ENCODE results near the gene DCTN3.

The DCTN3 gene

GRCh38 chr9:34620061-34620994 is at the start of gene DCTN3:
Gene DCTN3, minus strand, starts transcription at chr9:34620495. Its CDS starts 31 bp downstream, at chr9:34620464.
- peak; percentile 97 for DNase-seq (ENCODE audit: low spot score)

DNA sequence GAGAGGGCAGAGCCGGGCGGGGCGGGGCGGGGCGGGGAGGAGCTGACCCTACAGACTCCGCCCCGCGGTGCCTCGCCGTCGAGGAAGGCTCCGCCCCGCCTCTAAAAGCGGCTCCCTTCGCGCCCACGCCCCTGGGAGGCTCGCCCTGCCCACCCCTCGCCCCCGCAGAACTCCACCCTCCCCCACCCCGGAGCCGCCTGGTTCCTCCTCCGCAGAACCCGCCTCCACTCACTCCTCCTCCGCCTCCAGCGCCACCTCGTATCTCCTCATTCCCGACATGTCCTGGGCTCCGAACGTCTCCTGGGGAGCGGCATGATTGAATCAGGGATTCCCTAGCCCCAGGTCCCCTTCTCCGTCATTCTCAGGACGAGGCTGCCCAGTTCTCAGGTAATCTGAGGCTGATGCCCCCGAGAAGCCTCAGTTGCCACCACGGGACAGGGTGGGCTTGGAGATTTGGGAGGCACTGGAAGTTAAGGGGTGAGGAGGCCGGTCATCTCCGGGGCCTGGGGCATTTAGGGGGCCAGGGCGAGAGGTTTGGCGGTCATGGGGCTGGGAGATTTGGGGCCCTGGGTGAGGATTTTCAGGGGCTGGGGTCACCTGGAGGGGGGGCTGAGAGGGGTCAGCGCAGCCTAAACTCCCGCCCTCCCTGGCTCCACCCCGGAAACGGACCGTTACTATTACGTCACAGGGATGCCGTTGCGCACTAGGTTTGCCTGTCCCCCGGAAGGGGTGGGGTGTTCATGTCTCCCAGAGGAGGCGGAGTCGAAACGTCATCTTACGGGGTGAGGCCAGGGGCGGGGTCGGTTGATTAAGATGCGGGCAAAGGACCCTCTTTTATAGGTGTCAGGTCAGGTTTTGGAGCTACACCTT is 45.3 kb upstream of the DCTN3 start:
- DNase-seq (ENCODE audit: low spot score), result no peak

DNA sequence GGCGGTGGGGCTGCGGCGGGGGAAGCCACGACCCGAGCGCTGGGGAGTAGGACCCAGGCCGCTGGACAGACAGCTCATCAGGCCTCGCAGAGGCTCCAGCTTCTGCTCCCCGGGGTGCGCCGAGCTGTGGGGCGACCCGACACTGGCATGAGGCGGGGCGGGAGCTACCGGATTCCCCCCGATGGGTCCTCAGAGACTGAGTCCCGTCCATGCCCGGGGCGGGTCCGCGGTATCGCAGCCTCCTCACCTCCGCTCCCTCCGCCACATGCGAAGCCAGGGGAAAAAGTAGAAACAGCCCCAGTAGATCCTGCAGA is 44.7 kb upstream of the DCTN3 start:
- DNase-seq (ENCODE audit: low spot score), result no peak

- DNase-seq (ENCODE audit: low spot score), result peak; percentile 15
Observed at GRCh38 chr9:34664281-34665066, 44.2 kb upstream of the DCTN3 start.

GRCh38 chr9:34663303-34663605 is 43.0 kb upstream of the DCTN3 start:
- no peak for DNase-seq (ENCODE audit: low spot score)

GRCh38 chr9:34662526-34663302 is 42.4 kb upstream of the DCTN3 start, which contains the start of gene CCL27:
Gene CCL27, minus strand, starts transcription at chr9:34662657. Its CDS starts 24 bp downstream, at chr9:34662633.
- no peak for DNase-seq (ENCODE audit: low spot score)

DNA sequence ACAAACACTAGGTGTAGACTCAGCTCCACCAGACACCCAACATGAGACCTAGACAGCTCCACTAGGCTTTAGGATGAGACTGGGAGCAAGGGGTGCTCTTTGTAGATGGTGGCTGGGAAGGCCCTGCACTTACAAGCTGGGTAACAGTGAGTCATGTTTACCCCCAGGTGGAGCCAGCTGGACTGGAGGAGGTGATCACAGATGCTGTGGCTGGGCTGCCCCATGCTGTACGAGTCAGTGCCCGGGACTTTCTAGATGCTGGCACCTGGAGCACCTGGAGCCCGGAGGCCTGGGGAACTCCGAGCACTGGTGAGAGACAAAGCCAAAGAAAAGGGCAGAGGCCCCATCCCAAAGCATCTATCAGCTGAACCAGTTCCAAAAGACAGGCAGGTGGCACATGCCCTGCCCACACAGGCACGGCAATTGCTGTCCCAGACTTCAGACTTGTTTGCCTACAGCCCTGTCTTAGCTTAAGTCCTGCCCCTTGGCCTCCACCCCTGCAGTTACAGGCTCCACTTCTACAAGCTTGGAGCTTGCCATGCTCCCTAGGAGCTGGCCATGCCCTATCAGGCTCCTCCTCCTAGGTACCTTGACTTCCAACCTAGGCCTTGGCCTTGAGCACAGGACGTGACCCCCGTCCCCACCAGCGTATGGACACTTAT is 39.4 kb upstream of the DCTN3 start:
- DNase-seq (ENCODE audit: low spot score), result no peak

GRCh38 chr9:34658461-34658860 is 38.2 kb upstream of the DCTN3 start:
- no peak for DNase-seq (ENCODE audit: low spot score)

DNA sequence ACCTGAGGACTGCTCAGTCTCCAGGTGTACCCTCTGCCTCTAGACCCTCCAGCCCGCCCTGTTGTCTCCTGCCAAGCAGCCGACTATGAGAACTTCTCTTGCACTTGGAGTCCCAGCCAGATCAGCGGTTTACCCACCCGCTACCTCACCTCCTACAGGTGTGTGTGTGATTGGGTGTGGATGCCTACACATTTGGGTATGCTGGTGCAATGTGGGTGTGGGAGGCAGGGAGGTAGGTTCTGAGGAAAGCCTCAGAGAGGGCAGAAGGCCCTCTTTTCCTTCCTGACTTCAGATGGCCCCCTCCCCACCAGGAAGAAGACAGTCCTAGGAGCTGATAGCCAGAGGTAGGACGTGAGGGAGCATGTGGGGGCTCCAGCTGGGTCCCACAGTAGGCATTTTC is 36.7 kb upstream of the DCTN3 start:
- no peak for DNase-seq (ENCODE audit: low spot score)

- DNase-seq (ENCODE audit: low spot score), result no peak
Observed at GRCh38 chr9:34655394-34655793, 35.1 kb upstream of the DCTN3 start.

- no peak for DNase-seq (ENCODE audit: low spot score)
Observed at GRCh38 chr9:34654323-34655051, 34.2 kb upstream of the DCTN3 start.

DNA sequence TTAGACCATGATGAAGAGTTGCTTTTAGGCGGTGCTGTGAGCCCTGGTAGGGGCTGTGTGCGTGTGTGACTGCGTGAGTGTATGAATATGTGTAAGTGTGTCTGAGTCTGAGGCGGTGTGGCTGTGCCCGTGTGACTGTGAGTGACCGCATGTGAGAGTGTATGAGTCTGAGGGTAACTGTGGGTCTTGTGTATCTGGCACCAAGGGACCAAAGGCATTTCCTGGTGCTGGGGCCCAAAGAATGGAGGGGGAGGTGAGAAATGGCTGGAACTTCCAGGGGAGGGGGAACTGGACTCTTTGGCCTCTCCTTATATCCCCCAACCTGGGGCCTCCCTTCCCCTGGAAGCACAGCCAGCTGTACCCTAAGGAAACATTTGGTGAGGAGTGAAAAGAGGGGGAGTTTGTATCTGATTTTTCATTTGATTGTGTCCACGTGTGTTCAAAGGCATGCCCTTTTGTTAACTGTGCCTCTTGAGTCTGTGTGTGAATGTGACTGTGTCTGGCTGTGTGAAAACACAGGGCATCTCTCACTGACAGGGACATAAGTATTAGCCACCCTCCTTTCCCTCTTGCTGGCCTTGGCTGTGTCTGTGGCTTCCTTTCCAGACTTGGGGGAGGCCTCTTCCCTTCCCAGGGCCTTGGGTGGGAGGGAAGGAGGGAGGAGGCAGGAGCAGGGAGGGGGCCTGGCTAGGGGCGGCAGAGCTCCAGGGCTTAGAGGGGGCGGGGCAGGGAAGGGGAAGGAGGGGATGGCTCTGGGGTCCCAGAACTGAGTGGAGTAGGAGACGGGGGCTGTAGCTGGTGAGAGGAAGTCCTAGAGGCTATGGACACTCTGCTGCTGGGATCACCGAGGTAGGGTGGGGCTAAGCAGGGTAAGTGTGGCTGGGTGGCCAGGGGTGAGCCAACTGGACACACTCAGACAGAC is 33.1 kb upstream of the DCTN3 start:
- no peak for DNase-seq (ENCODE audit: low spot score)

- no peak for DNase-seq (ENCODE audit: low spot score)
Observed at GRCh38 chr9:34652602-34653000, 32.3 kb upstream of the DCTN3 start.

DNA sequence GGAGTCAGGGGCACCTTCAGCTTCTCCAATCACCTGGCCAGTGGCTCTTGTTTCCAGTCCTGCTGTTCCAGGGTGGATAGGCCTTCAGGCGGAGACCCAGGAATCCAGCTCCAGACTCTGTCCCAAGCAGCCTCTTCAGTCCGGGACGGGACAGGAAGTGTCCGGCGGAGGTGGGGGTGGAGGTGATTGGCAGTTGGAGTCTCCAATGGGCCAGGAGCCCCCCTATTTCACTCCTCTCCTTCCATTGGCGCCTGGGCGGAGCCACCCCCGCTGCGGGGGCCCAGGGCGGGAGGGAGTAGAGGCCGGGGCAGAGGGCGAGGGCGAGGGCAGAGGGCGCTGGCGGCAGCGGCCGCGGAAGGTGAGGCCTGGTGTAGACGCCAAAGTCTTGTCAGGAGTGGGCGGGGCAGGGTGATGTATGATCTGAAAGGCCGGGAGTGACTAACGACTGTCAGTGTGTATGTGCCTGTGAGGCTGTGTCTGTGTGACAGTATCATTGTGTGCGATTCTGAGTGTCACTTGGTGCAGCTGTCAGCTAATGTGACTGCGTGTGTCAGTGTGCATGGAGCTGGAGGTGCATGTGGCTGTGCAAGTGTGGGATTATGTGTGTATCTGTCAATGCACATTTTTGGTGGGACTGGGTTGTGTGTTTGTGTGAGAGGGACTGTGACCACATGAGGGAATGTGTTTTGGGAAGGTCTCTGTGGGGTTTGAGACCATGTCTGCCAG is 31.7 kb upstream of the DCTN3 start, which contains the start of gene IL11RA:
TSS of gene IL11RA (plus strand) at position 310 of the 726 bp plus-strand sequence. CDS start 3,033 bp downstream, outside the sequence.
- DNase-seq (ENCODE audit: low spot score), result peak; percentile 92

GRCh38 chr9:34651321-34651720 is 31.0 kb upstream of the DCTN3 start:
- DNase-seq (ENCODE audit: low spot score), result no peak

DNA sequence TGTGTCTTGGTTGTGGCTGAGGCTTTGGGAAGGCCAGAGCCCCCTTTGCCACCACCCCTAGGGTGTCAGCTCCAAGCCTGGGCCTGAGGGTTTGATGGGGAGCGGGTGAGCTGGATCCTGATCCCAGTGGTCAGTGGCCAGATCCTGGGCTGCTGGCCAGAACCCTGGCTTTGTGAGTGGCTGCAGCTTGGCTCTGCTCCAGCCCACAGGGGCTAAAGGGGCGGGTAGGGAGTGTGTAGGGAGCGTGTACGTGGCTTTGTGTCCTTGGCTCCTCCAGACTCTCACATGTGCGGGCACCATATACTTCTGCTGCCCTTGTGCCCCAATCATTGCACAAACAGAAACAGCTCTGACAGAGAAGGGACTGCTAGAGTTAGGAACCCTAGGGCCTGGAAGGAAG is 30.5 kb upstream of the DCTN3 start:
- DNase-seq (ENCODE audit: low spot score), result no peak

DNA sequence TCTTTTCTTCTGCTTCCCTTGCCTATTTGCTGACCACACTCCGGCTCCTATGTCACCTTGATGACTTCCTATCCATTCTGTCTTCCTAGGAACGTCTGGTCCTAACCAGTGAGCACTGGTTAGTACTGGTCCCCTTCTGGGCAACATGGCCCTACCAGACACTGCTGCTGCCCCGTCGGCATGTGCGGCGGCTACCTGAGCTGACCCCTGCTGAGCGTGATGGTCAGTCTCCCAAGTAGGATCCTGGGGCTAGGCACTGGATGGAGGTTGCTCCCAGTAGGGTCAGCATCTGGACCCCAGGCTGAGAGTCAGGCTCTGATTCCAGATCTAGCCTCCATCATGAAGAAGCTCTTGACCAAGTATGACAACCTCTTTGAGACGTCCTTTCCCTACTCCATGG is 28.4 kb upstream of the DCTN3 start:
- DNase-seq (ENCODE audit: low spot score), result no peak

GRCh38 chr9:34647651-34648050 is 27.4 kb upstream of the DCTN3 start:
- DNase-seq (ENCODE audit: low spot score), result no peak

GRCh38 chr9:34647084-34647403 is 26.7 kb upstream of the DCTN3 start:
- no peak for DNase-seq (ENCODE audit: low spot score)

All from RKO (cell line).